Endothelial cell of umbilical vein (primary cell): ENCODE measurements around the gene MPP4. TPM values are rescaled to one million over a fixed set of nuclear protein-coding genes. Genes with fewer than 3 reads are reported as not detected.

Source experiments
- BruUV-seq: library from RNA; stranded (reverse); fragments of 400-500 nt; replicated peaks from 2 replicates; lab custom pipeline; 2021; lab: Mats Ljungman, UMichigan
- CTCF ChIA-PET: fragments of 300-600, 350-600 bp; sonication (Branson Sonifier 250); formaldehyde crosslinking; loops from one replicate; lab custom pipeline; 2021; ENCODE audit warnings: antibody characterized with exemption, inconsistent platforms; lab: Charles Lee
- POLR2A ChIA-PET: fragments of 300-600, 350-600 bp; sonication (Branson Sonifier 250); formaldehyde crosslinking; loops from one replicate; lab custom pipeline; 2021; ENCODE audit warnings: antibody characterized with exemption, inconsistent platforms; lab: Charles Lee
- DNase-seq: peaks from one replicate; pipeline ENCODE4 v3.0.0-alpha.2; 2011; ENCODE audit warnings: low read depth, low spot score
- FAIRE-seq: peaks from 2 replicates; lab custom pipeline; 2011; peaks lifted over from hg19 to GRCh38; lab: Jason Lieb, UNC
- H2AFZ ChIP-seq: 2 replicates; pipeline ENCODE4 v1.6.0; 2012; ENCODE audit warnings: low read depth, low read length, control low read depth, inconsistent platforms
- H3K27ac ChIP-seq: 2 replicates; pipeline ENCODE4 v1.5.1; 2011; ENCODE audit warnings: low read depth, mild to moderate bottlenecking, control low read depth, low read length, moderate library complexity; ENCODE audit not compliant: insufficient read depth
- H3K27me3 ChIP-seq, 2 experiments: 2 replicates each; pipeline versions ENCODE4 v1.6.0 to v1.6.1; 2011; ENCODE audit warnings: low read length in 2 of 2, mixed read lengths in 1 of 2; ENCODE audit not compliant: control insufficient read depth in 2 of 2, insufficient read depth in 2 of 2
- H3K36me3 ChIP-seq, 2 experiments: 2 replicates in 1 of 2; 3 replicates in 1 of 2; pipeline ENCODE4 v1.5.1; 2011; ENCODE audit warnings: low read length in 2 of 2, mild to moderate bottlenecking in 1 of 2, moderate library complexity in 1 of 2; ENCODE audit not compliant: control insufficient read depth in 2 of 2, insufficient read depth in 2 of 2; ENCODE audit errors: extremely low read depth in 1 of 2
- H3K4me1 ChIP-seq: 3 replicates; pipeline ENCODE4 v1.5.1; 2011; ENCODE audit warnings: mild to moderate bottlenecking, low read length; ENCODE audit not compliant: control insufficient read depth, insufficient read depth; ENCODE audit errors: extremely low read depth
- H3K4me2 ChIP-seq: 2 replicates; pipeline ENCODE4 v1.6.1; 2011; ENCODE audit warnings: low read length, control low read depth, mixed read lengths; ENCODE audit not compliant: insufficient read depth
- H3K4me3 ChIP-seq, 3 experiments: fragments of 200-600 bp in 1 of 3; sonication (generic), shearing (Covaris generic) in 1 of 3; replicated peaks in 1 of 3; 2 replicates each; pipeline ENCODE4 v1.5.1; 2011 to 2016; ENCODE audit warnings: control low read depth in 3 of 3, low read length in 3 of 3, mild to moderate bottlenecking in 2 of 3, inconsistent platforms in 1 of 3, low read depth in 1 of 3, moderate library complexity in 1 of 3; ENCODE audit not compliant: insufficient read depth in 1 of 3
- H3K79me2 ChIP-seq: 2 replicates; pipeline ENCODE4 v1.6.0; 2012; ENCODE audit warnings: low read length, inconsistent platforms; ENCODE audit not compliant: control insufficient read depth, insufficient read depth
- H3K9ac ChIP-seq: replicated peaks from 2 replicates; pipeline ENCODE3; 2011; ENCODE audit warnings: low read length, control low read depth; ENCODE audit not compliant: insufficient read depth; ENCODE audit errors: extremely low read depth
- H3K9me1 ChIP-seq: replicated peaks from 3 replicates; pipeline ENCODE4 v1.6.0; 2011; ENCODE audit warnings: mild to moderate bottlenecking, low read length; ENCODE audit not compliant: control insufficient read depth, insufficient read depth; ENCODE audit errors: extremely low read depth
- H3K9me3 ChIP-seq: replicated peaks from 2 replicates; pipeline ENCODE4 v1.5.1; 2012; ENCODE audit warnings: low read length, inconsistent platforms; ENCODE audit not compliant: control insufficient read depth, insufficient read depth
- H4K20me1 ChIP-seq: replicated peaks from 2 replicates; pipeline ENCODE3; 2011; ENCODE audit warnings: mild to moderate bottlenecking, low read length; ENCODE audit not compliant: control insufficient read depth, insufficient read depth; ENCODE audit errors: extremely low read depth
- CTCF ChIP-seq, 2 donors: IDR thresholded peaks; 1 replicate in 1 of 2; 2 replicates in 1 of 2; pipeline ENCODE4 v1.5.1; 2011; ENCODE audit warnings: low read length in 2 of 2, mild to moderate bottlenecking in 2 of 2, moderate library complexity in 2 of 2, control low read depth in 1 of 2, inconsistent platforms in 1 of 2, low read depth in 1 of 2; ENCODE audit not compliant: insufficient read depth in 1 of 2; ENCODE audit errors: extremely low read depth in 1 of 2
- EZH2 ChIP-seq: IDR thresholded peaks from 2 replicates; pipeline ENCODE4 v1.6.1; 2012; ENCODE audit warnings: borderline replicate concordance, low read depth, mild to moderate bottlenecking, moderate library complexity, low read length, inconsistent platforms; ENCODE audit not compliant: severe bottlenecking
- FOS ChIP-seq: IDR thresholded peaks from 2 replicates; pipeline ENCODE4 v1.6.1; 2011; ENCODE audit warnings: mild to moderate bottlenecking, low read length, moderate library complexity, borderline replicate concordance; ENCODE audit not compliant: insufficient read depth
- GATA2 ChIP-seq: IDR thresholded peaks from 2 replicates; pipeline ENCODE4 v1.7.0; 2011; ENCODE audit warnings: low read depth, mild to moderate bottlenecking, moderate library complexity, mixed read lengths, low read length; ENCODE audit not compliant: insufficient read length, insufficient read depth
- JUN ChIP-seq: IDR thresholded peaks from 2 replicates; pipeline ENCODE4 v1.6.1; 2011; ENCODE audit warnings: borderline replicate concordance, low read depth; ENCODE audit not compliant: insufficient read length, insufficient read depth
- MAX ChIP-seq: IDR thresholded peaks from 2 replicates; pipeline ENCODE4 v1.6.1; 2011; ENCODE audit not compliant: insufficient read depth, insufficient read length
- MYC ChIP-seq: IDR thresholded peaks from one replicate; pipeline ENCODE4 v1.6.1; 2011; ENCODE audit warnings: mild to moderate bottlenecking, low read depth, low read length
- POLR2A ChIP-seq: IDR thresholded peaks from 2 replicates; pipeline ENCODE4 v1.6.1; 2012; ENCODE audit warnings: low read depth, mild to moderate bottlenecking, control low read depth, low read length
- POLR2AphosphoS5 ChIP-seq: IDR thresholded peaks from 2 replicates; pipeline ENCODE4 v1.6.1; 2012; ENCODE audit warnings: low read depth, mild to moderate bottlenecking, control low read depth, low read length, moderate library complexity; ENCODE audit not compliant: insufficient read depth
- dilution Hi-C: fragments of 300-500 bp; cut with MboI; formaldehyde crosslinking; loops from one replicate; pipeline ENCODE4 v1.15.0; 2019; ENCODE audit warnings: low sequenced_read_pairs; ENCODE audit not compliant: extremely low pct_ligation_motif_present
- intact Hi-C: fragments of 100-400 bp; cut with micrococcal nuclease; formaldehyde crosslinking; loops from one replicate; pipeline ENCODE4 v1.10.0; 2022
- polyA plus RNA-seq, 4 experiments: library from polyadenylated mRNA; depleted of rRNA in 3 of 4; stranded (reverse) in 3 of 4; unstranded in 1 of 4; fragments of >200 nt; gene quantifications; 2 replicates each; pipeline versions ENCODE4 v1.2.1 to v1.2.3, GENCODE V29; 2011 to 2012; ENCODE audit warnings: missing spikeins in 1 of 4
- total RNA-seq: library from RNA; stranded (reverse); gene quantifications from 2 replicates; pipeline ENCODE4 v1.2.3, GENCODE V29; 2021

The MPP4 gene
- total and polyA plus RNA-seq, 2 donors (not counting 3 experiments of a cell fraction or from before 2014, with no cell fraction given), result 5.6 to 7.6 TPM

- Histone ChIP-seq H3K4me2 (no peak overlapping the region), H3K36me3 (peaks cover 10 to 41% of the 10 kb centered on the region in 2 experiments), H3K9me3 (no peaks in the 10 kb centered on the region), H3K4me1 (no peaks in the 10 kb centered on the region), H3K4me3 (no peak overlapping the region), H3K9ac (no peak overlapping the region), H3K27me3 (no peaks in the 10 kb centered on the region), H3K79me2 (no peaks in the 10 kb centered on the region), H3K27ac (no peak overlapping the region), H3K9me1 (no peaks in the 10 kb centered on the region), H4K20me1 (no peaks in the 10 kb centered on the region), H2AFZ (no peak overlapping the region)
- POLR2A ChIA-PET, result no interaction called here
- no peak for FAIRE-seq
- TF ChIP-seq CTCF (IDR thresholded peaks at IDR 0.05; ENCODE audit: extremely low read depth in 1 of 2, insufficient read depth in 1 of 2, low read depth in 1 of 2, low read length in 2 of 2) (no peak), POLR2A (no peak), MYC (no peak), GATA2 (no peak), POLR2AphosphoS5 (no peak), MAX (no peak), EZH2 (no peak), JUN (no peak), FOS (no peak)
- BruUV-seq, result no TSS peak
- intact Hi-C loops (no loop called here), dilution Hi-C loops (no loop called here)
- no peak for DNase-seq
- CTCF ChIA-PET, result interaction anchor here (1.3 kb wide), 1 partner anchor 79 kb away, joined by 3 read pairs; no protein-coding TSS in a partner anchor
These were observed 69.9 kb downstream of the MPP4 start for GRCh38 chr2:201628545-201628944.
